HUES6 (cell line): ENCODE results near the gene KRT14.
"Not testable (repeated sequence)": the region's sequence is repeated elsewhere in the genome, so short reads cannot be mapped to it uniquely, and the experiment has no call there.

Source experiments
- H3K27ac ChIP-seq: 2 replicates; pipeline ENCODE4 v1.7.0; 2013; ENCODE audit warnings: low read depth, mild to moderate bottlenecking, low read length, inconsistent platforms
- H3K27me3 ChIP-seq: 2 replicates; pipeline ENCODE4 v1.6.1; 2013; ENCODE audit warnings: low read length; ENCODE audit not compliant: control insufficient read depth, insufficient read depth
- H3K36me3 ChIP-seq: 2 replicates; pipeline ENCODE4 v1.6.1; 2013; ENCODE audit warnings: low read length; ENCODE audit not compliant: control insufficient read depth, insufficient read depth
- H3K4me1 ChIP-seq: 2 replicates; pipeline ENCODE4 v1.6.1; 2013; ENCODE audit warnings: low read length; ENCODE audit not compliant: control insufficient read depth, insufficient read depth
- H3K4me3 ChIP-seq: 2 replicates; pipeline ENCODE4 v1.5.1; 2013; ENCODE audit warnings: low read depth, low read length
- H3K9ac ChIP-seq: one replicate; pipeline ENCODE4 v1.6.1; 2013; ENCODE audit warnings: mild to moderate bottlenecking, low read length
- H3K9me3 ChIP-seq: 2 replicates; pipeline ENCODE4 v1.6.1; 2013; ENCODE audit warnings: low read depth, low read length; ENCODE audit not compliant: control insufficient read depth, insufficient read depth

KRT14 gene

DNA sequence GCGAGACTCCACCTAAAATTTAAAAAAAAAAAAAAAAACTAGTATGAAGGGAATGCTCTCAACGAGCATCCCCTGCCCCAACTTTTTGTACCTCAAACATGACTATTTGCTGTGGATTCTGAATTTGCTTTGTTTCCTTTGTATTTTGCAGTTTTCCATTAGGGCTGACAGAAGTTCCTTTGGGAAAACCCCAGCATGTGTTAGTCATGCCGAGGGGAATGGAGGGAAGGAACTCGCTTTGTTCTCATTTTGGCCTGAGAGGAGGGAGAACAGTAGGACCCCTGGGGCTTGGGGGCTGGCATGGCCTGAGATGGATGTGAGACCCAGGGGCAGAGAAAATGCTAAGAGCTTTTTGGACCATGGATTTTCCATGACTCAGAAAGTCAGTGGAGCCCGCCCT, 35.3 kb downstream of the KRT14 start:
- H3K27ac ChIP-seq: no peak overlapping the region
- no peak overlapping the region for H3K9ac ChIP-seq
- H3K4me1 ChIP-seq: peaks cover 19% of the 10 kb centered on the region
- H3K4me3 ChIP-seq: no peak overlapping the region
- no peaks in the 10 kb centered on the region for H3K9me3 ChIP-seq
- no peaks in the 10 kb centered on the region for H3K27me3 ChIP-seq
- no peaks in the 10 kb centered on the region for H3K36me3 ChIP-seq

DNA sequence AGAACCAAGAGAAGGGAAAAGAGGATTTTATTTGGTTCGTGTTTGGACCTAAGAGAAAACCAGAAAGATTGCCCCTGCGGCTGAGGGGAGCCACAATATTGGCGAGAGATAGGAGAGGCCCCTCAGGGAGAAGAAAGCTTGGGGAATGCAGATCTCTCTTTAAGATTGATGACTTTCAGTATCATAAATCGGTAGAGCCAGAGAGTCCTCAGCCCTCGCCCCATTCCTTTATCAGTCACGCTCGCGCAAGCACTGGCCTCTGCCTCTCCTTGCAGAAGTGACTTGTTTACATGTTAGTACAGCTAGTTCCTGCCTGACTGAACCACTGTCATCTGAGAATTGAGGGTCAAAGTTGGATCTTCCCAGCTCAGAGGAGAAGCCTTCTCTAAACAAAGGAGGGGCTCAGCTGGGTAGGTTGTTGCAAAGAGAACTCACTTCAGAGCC, 37.1 kb downstream of the KRT14 start:
- H3K9ac ChIP-seq: no peak overlapping the region
- no peaks in the 10 kb centered on the region for H3K27me3 ChIP-seq
- H3K9me3 ChIP-seq: no peaks in the 10 kb centered on the region
- H3K4me1 ChIP-seq: peaks cover 23% of the 10 kb centered on the region
- H3K36me3 ChIP-seq: no peaks in the 10 kb centered on the region
- no peak overlapping the region for H3K27ac ChIP-seq
- H3K4me3 ChIP-seq: no peak overlapping the region

DNA sequence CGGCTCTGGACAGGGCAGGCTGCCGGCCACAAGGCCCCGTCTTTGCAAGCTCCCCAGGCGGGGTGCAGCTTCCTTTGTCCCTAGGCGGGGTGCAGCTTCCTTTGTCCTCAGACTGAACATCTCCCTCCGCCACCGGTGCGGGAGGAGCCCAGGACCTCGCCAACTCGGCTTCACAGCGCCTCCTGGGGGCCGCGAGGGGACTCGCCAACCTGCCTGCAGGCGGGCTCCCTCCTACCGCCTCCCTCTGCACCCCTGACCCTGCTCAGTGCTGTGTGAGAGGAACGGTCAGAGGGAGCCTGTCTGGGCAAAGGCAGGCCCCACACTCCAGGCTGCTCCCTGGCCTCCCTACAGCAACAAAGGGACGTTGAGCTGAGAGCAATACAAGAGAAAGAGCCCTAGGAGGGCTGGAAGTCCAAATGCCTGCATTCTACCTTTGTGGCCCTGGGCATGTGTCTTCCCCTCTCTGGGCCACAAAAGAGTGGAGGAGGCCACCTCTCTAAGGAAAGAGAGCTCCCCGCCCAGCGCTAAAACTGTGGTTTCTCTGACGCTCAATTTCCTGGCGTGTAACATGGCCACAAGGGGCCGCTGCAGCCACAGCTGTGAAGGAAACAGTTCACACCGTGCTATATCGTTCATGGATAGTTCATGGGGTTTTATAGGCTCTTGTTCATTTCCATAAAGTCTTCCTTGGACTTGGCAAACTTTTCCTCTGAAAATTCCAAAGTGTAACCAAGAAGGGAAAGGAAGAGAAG, 37.7 kb downstream of the KRT14 start:
- Histone ChIP-seq H3K9me3 (no peaks in the 10 kb centered on the region), H3K27ac (no peak overlapping the region; the same call in 1 of the 2 replicates), H3K36me3 (no peaks in the 10 kb centered on the region), H3K4me3 (peak overlapping the region; percentile 29), H3K9ac (peak overlapping the region; percentile 61), H3K27me3 (no peaks in the 10 kb centered on the region), H3K4me1 (peaks cover 28% of the 10 kb centered on the region)

DNA sequence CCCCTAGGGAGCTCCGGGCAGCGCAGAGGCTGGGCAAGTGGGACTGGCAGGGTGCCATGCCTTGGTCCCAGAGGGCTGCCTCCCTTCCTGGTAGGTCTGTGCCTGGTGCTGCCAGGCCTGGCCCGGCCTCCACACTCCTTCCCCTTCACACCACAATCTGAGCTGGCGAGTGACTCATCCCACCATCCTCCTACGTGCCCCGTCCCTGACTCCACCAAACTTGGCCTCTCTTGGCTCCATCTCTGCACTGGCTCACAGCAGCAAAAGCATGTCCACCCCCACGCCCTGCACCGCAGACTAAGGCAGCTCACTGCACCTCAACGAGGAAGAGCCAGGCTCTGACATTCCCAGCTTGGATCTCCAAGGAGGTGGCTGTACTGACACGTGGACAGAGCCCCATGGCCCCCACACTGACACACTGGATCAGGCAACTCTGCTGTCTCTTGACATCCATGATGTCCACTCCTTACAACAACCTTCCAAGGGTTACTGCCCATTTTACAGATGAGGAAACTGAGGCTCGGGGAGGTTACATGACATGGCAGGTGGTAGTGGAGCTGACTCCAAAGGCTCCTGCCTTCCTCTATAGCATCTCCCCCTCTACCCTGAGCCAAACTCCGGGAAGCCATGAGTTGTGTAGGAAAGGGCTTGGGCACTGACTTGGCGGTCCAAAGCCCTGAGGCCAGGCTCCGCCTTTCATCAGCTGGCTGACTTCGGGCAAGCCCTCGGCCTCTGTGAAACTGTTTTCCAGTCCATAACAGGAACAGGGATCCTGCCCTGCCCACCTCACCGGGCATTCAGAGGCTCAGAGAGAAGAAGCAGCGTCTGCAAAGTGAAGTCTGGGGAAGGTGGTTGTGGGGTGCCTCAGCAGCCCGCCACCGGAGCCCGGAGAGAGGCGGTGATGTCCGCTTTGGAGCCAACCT, 38.5 kb downstream of the KRT14 start:
- Histone ChIP-seq H3K9ac (peak overlapping the region; percentile 57), H3K27ac (no peak overlapping the region; the same call in 1 of the 2 replicates), H3K4me3 (peak overlapping the region; percentile 29), H3K36me3 (no peaks in the 10 kb centered on the region), H3K4me1 (peaks cover 28% of the 10 kb centered on the region), H3K9me3 (no peaks in the 10 kb centered on the region), H3K27me3 (no peaks in the 10 kb centered on the region)

DNA sequence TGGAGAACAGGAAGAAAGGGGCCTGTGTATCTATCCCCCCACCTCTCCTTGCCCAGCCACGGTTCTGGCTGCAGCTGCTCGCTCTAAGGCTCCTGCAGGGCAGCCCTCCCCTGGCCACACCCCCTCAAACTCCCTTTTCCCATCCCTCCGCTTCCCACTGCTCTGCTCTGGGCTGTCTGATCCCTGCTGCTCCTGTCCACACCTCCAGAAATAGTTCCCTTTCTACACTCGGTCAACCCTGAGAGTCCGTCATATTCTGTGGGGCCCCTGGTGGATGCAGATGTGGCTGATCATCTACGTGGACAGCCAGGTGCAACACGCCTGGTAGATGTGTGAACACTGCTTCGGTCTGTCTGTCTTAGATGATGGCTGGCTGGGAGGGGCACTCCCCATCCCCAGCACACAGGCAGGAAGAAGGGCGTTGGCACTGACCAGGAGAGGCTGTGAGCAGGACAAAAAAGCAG, 39.3 kb downstream of the KRT14 start:
- Histone ChIP-seq H3K4me1 (peaks cover 28% of the 10 kb centered on the region), H3K36me3 (no peaks in the 10 kb centered on the region), H3K9me3 (no peaks in the 10 kb centered on the region), H3K27ac (no peak overlapping the region), H3K4me3 (no peak overlapping the region), H3K9ac (no peak overlapping the region), H3K27me3 (no peaks in the 10 kb centered on the region)

DNA sequence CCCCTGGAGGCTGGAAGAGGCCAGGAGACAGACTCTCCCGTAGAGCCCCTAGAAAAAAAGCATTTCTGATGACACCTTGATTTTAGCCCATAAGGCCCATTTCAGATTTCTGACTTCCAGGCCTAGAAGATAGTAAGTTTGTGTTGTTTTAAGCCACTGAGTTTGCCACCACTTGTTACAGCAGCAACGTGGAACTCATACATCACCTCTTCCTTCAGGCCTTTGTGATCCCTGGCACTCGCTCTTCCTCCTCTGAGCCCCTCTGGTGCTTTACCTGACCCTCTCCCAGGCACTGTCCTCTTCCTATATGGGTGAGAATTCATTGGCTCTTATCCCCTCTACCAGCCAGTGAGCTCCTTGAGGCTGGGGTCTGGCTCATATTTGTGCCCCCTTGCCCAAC, 39.9 kb downstream of the KRT14 start:
- Histone ChIP-seq H3K9me3 (no peaks in the 10 kb centered on the region), H3K27me3 (no peaks in the 10 kb centered on the region), H3K36me3 (no peaks in the 10 kb centered on the region), H3K4me1 (peaks cover 28% of the 10 kb centered on the region), H3K27ac (no peak overlapping the region), H3K9ac (no peak overlapping the region), H3K4me3 (no peak overlapping the region)

DNA sequence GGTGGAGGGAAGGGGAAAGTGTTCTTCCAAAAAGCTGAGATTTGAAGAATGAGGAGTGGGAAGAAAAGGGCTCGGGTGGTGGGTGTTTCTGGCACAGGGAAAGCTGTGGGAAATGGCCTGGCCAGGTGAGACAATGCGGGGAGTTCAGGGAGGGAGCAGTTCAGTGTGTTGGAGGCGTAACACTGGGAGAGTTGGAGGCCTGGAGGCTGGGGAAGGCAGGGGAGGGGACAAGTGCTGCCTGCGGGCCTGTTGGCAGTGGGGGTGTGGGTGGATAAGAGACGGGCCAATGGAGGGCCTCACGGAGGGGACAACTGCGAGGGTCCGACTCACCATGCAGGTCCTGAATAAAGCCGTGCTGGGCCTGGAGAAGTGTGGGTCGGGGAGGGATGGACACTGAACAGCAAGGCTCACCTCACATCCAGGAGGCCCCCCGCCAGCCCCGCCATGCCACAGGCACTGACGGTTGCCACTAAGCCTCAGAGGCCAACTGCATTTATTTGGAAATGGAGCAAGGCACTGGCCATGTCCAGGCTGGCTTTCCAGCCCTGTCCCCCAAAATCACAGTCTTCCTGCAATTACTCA, 40.8 kb downstream of the KRT14 start:
- no peaks in the 10 kb centered on the region for H3K36me3 ChIP-seq

DNA sequence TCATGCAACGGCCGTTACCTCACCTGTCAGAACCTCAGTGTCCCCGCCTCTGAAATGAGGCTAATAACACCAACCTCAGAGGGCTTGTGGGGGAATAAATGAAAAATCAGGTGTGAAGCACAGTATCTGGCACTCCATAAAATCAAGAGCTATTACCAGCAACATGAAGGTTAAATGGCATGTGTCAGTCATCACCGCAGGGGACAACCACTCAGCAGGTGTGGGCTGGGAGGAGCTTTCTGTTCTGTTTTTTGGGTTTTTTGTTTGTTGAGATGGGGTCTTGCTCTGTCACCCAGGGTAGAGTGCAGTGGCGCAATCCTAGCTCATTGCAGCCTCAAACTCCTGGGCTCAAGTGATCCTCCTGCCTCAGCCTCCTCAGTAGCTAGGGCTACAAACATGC, 41.8 kb downstream of the KRT14 start:
- H3K27ac ChIP-seq: no peak overlapping the region
- H3K4me1 ChIP-seq: peaks cover 37% of the 10 kb centered on the region
- no peak overlapping the region for H3K9ac ChIP-seq
- no peaks in the 10 kb centered on the region for H3K27me3 ChIP-seq
- H3K36me3 ChIP-seq: no peaks in the 10 kb centered on the region
- no peaks in the 10 kb centered on the region for H3K9me3 ChIP-seq
- no peak overlapping the region for H3K4me3 ChIP-seq

More for the DNA sequence above, 40.8 kb downstream of the KRT14 start:
- Histone ChIP-seq H3K4me3 (no peak overlapping the region), H3K4me1 (peaks cover 28% of the 10 kb centered on the region), H3K9me3 (no peaks in the 10 kb centered on the region), H3K9ac (no peak overlapping the region), H3K27me3 (no peaks in the 10 kb centered on the region), H3K27ac (no peak overlapping the region)

DNA sequence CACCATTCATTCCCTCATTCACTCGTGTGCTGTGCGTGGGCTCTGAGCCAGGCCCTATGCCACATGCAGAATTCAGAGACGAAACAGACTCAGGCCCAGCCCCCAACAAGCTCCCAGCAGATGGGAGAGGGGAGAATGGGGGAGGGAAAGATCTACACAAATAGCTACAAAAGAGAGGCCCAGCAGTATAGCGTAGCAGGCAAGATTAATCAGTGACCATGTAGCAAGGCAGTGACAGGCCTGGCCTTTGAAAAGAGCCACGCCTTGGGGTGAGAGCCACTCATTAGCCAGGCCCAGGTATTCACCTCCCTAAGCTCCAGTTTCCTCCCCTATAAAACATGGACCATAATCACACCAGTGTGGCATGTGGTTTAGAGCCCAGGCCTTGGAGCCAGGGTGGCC, 42.2 kb downstream of the KRT14 start:
- Histone ChIP-seq H3K4me1 (peaks cover 37% of the 10 kb centered on the region), H3K27ac (no peak overlapping the region), H3K4me3 (no peak overlapping the region), H3K9me3 (no peaks in the 10 kb centered on the region), H3K36me3 (no peaks in the 10 kb centered on the region), H3K9ac (no peak overlapping the region), H3K27me3 (no peaks in the 10 kb centered on the region)

DNA sequence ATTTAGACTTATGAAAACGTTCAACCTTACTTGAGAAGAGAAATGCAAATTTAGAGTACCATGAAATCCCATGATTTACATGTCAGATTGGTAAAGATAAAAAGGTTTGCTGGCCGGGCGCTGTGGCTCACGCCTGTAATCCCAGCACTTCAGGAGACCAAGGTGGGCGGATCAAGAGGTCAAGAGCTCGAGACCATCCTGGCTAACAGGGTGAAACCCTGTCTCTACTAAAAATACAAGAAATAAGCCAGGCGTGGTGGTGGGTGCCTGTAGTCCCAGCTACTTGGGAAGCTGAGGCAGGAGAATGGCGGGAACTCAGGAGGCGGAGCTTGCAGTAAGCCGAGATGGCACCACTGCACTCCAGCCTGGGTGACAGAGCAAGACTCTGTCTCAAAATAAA, 43.9 kb downstream of the KRT14 start:
- H3K36me3 ChIP-seq, H3K27ac ChIP-seq, H3K4me3 ChIP-seq, H3K9me3 ChIP-seq, H3K27me3 ChIP-seq, H3K9ac ChIP-seq: not testable (repeated sequence)
- peaks cover 41% of the 10 kb centered on the region for H3K4me1 ChIP-seq

DNA sequence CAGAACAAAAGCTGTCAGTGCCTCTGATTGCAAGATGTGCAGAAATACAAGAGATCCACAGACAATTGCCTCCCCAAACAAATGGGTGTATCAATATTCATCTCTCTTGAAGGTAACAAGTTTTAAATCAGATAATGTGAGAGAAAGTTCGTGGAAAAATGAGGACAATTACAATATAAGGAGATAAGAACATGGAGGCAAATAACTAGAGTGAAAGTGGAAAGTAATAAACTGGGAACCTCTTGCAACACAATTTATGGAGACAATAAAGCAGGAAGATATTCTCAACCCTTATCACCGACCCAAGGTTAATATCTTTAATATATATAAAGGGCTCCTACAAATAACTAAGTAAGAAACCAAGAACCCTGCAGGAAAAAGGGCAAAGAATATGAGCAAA, 44.3 kb downstream of the KRT14 start:
- H3K9ac ChIP-seq: no peak overlapping the region
- no peaks in the 10 kb centered on the region for H3K36me3 ChIP-seq
- no peak overlapping the region for H3K27ac ChIP-seq
- peaks cover 41% of the 10 kb centered on the region for H3K4me1 ChIP-seq
- H3K4me3 ChIP-seq: no peak overlapping the region
- H3K27me3 ChIP-seq: no peaks in the 10 kb centered on the region
- no peaks in the 10 kb centered on the region for H3K9me3 ChIP-seq
